WTC11 (cell line): ENCODE data around the gene POTEM. TPM values are rescaled to one million over a fixed set of nuclear protein-coding genes. Genes with fewer than 3 reads are reported as not detected.
"Not testable (repeated sequence)": the region's sequence is repeated elsewhere in the genome, so short reads cannot be mapped to it uniquely, and the experiment has no call there.

ENCODE experiments used
- ATAC-seq: fragments of 200-7000 bp; cut with Tn5 transposase; 2 replicates; pipeline ENCODE4 v1.10.0; 2021; ENCODE audit warnings: mild to moderate bottlenecking, moderate library complexity
- CTCF ChIA-PET: fragments of 300-600 bp; sonication (Branson Sonifier 250); formaldehyde crosslinking; loops from one replicate; lab custom pipeline; 2021; ENCODE audit warnings: antibody characterized with exemption; lab: Charles Lee
- POLR2A ChIA-PET: fragments of 350-600 bp; sonication (Branson Sonifier 250); formaldehyde crosslinking; loops from one replicate; lab custom pipeline; 2021; ENCODE audit warnings: antibody characterized with exemption; lab: Charles Lee
- DNase-seq: peaks from one replicate; pipeline ENCODE4 v3.0.0; 2021; ENCODE audit warnings: low spot score
- H3K27ac Mint-ChIP-seq: 2 replicates; pipeline ENCODE4 v1.8.0; 2021; ENCODE audit warnings: mixed read lengths
- H3K27me3 Mint-ChIP-seq: 2 replicates; pipeline ENCODE4 v1.8.0; 2021; ENCODE audit warnings: low read depth, mild to moderate bottlenecking, moderate library complexity, mixed read lengths
- H3K36me3 Mint-ChIP-seq: 2 replicates; pipeline ENCODE4 v1.8.0; 2021; ENCODE audit warnings: mixed read lengths
- H3K4me1 Mint-ChIP-seq: 2 replicates; pipeline ENCODE4 v1.8.0; 2022; ENCODE audit warnings: mixed read lengths
- H3K4me3 Mint-ChIP-seq: 2 replicates; pipeline ENCODE4 v1.8.0; 2021; ENCODE audit warnings: mild to moderate bottlenecking, moderate library complexity, mixed read lengths
- H3K9me3 Mint-ChIP-seq: 2 replicates; pipeline ENCODE4 v1.8.0; 2021; ENCODE audit warnings: mixed read lengths
- total RNA-seq: library from RNA; stranded (reverse); gene quantifications from 3 replicates; pipeline ENCODE4 v1.2.3, GENCODE V29; 2021

Gene POTEM
- total RNA-seq, 1 experiment from 2014 or later: not detected

DNA sequence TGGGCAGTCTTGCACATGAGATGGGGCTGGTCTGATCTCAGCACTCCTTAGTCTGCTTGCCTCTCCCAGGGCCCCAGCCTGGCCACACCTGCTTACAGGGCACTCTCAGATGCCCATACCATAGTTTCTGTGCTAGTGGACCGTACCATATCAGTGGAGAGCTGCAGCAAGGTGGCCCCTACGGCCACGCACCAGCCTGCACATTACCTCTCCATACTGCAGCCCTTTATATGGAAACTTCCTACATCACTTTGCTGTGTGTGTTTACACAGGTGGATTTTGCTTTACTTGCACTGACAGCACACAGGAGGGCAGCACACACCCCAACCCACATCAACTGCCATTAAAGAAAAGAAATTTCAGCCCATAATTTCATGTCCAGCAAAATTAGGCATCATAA is 35.3 kb downstream of the POTEM start:
- H3K27me3 Mint-ChIP-seq, H3K9me3 Mint-ChIP-seq, H3K36me3 Mint-ChIP-seq, POLR2A ChIA-PET, CTCF ChIA-PET, H3K4me1 Mint-ChIP-seq, ATAC-seq, DNase-seq, H3K27ac Mint-ChIP-seq, H3K4me3 Mint-ChIP-seq: not testable (repeated sequence)

DNA sequence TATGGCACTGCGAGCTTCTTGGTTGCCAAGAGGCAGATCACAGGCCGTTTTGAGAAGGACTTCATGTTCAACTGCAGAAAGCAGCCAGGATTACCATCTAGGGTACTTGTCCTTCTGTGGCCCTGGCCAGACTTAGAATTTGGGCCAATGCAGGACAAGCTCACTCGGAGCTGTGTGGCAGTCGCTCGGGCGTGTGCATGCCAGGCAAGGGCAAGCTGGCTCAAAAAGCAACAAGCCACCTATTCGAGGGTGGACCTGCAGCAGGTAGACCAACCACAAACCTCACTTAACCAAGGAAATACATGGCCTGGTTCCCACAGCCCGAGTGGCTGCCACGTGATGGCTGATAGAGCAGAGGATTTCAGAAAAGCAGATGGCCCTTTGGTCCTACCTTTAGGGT is 39.3 kb downstream of the POTEM start:
- not testable (repeated sequence) for H3K4me3 Mint-ChIP-seq

DNA sequence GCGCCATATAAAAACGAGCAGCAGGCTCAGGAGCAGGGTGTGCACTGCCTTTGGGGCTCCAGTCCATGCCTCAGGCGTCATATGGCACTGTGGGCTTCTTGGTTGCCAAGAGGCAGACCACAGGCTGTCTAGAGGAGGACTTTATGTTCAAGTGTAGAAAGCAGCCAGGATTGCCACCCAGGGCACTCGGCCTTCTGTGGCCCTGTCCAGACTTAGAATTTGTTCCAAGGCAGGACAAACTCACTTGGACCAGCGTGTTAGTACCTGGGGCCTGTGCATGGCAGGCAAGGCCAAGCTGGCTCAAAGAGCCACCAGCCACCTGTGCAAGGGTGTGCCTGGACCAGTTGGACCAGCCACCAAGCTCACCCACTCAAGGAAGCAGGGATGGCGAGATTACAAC is 40.4 kb downstream of the POTEM start:
- H3K4me1 Mint-ChIP-seq, H3K36me3 Mint-ChIP-seq, POLR2A ChIA-PET, ATAC-seq, DNase-seq, H3K27me3 Mint-ChIP-seq, H3K4me3 Mint-ChIP-seq, H3K9me3 Mint-ChIP-seq, CTCF ChIA-PET, H3K27ac Mint-ChIP-seq: not testable (repeated sequence)

More for the DNA sequence above, 39.3 kb downstream of the POTEM start:
- H3K36me3 Mint-ChIP-seq, DNase-seq, H3K27ac Mint-ChIP-seq, CTCF ChIA-PET, H3K4me1 Mint-ChIP-seq, H3K27me3 Mint-ChIP-seq, H3K9me3 Mint-ChIP-seq, POLR2A ChIA-PET, ATAC-seq: not testable (repeated sequence)

DNA sequence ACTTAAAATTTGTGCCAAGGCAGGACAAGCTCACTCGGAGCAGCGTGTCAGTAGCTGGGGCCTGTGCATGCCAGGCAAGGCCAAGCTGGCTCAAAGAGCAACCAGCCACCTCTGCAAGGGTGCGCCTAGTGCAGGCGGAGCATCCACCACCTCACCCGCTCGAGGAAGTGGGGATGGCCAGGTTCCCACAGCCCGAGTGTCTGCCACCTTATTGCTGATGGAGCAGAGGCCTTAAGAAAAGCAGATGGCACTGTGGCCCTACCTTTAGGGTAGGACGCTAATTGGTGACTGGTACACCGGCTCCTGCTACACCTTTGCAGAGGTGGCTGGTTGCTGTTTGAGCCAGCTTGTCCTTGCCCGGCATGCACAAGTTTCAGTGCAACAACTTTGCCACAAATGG is 43.8 kb downstream of the POTEM start:
- H3K4me1 Mint-ChIP-seq, H3K27me3 Mint-ChIP-seq, CTCF ChIA-PET, H3K27ac Mint-ChIP-seq, POLR2A ChIA-PET, H3K4me3 Mint-ChIP-seq, DNase-seq, H3K36me3 Mint-ChIP-seq, H3K9me3 Mint-ChIP-seq, ATAC-seq: not testable (repeated sequence)

DNA sequence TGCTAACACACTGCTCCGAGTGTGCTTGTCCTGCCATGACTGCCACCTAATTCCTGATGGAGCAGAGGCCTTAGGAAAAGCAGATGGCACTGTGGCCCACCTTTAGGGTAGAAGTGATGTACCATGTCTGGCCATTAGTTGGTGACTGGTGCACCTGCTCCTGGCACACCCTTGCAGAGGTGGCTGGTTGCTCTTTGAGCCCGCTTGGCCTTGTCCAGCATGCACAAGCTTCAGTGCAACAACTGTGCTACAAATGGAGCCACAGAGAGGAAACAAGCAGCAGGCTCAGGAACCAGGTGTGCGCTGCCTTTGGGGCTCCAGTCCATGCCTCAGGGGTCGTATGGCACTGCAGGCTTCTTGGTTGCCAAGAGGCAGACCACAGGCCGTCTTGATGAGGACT is 44.5 kb downstream of the POTEM start:
- CTCF ChIA-PET, H3K27me3 Mint-ChIP-seq, H3K36me3 Mint-ChIP-seq, H3K27ac Mint-ChIP-seq, H3K4me1 Mint-ChIP-seq, POLR2A ChIA-PET, H3K4me3 Mint-ChIP-seq, H3K9me3 Mint-ChIP-seq, ATAC-seq, DNase-seq: not testable (repeated sequence)

DNA sequence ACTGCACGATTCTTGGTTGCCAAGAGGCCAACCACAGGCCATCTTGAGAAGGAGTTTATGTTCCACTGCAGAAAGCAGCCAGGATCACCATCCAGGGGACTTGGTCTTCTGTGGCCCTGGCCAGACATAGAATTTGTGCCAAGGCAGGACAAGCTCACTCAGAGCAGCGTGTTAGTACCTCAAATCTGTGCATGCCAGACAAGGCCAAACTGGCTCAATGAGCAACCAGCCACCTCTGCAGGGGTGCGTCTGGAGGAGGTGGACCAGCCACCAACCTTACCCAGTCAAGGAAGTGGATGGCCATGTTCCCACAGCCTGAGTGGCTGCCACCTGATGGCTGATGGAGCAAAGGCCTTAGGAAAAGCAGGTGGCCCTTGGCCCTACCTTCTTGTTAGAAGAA is 48.0 kb downstream of the POTEM start:
- H3K9me3 Mint-ChIP-seq, H3K36me3 Mint-ChIP-seq, H3K4me1 Mint-ChIP-seq, H3K27me3 Mint-ChIP-seq, CTCF ChIA-PET, H3K27ac Mint-ChIP-seq, DNase-seq, ATAC-seq, H3K4me3 Mint-ChIP-seq, POLR2A ChIA-PET: not testable (repeated sequence)

DNA sequence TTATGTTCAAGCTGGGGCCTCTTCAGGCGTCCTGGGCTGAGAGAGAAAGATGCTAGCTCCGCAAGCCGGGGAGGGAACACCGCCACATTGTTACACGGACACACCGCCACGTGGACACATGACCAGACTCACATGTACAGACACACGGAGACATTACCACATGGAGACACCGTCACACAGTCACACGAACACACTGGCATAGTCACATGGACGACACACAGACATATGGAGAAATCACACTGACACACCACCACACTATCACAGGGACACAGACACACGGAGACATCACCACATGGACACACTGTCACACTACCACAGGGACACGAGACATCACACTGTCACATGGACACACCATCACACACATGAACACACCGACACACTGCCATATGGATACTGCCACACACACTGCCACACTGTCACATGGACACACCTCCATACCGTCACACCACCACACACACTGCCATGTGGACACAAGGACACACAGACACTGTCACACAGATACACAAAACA is 57.9 kb downstream of the POTEM start:
- H3K4me3 Mint-ChIP-seq, H3K9me3 Mint-ChIP-seq, DNase-seq, POLR2A ChIA-PET, H3K27me3 Mint-ChIP-seq, H3K27ac Mint-ChIP-seq, H3K4me1 Mint-ChIP-seq, ATAC-seq, H3K36me3 Mint-ChIP-seq, CTCF ChIA-PET: not testable (repeated sequence)

DNA sequence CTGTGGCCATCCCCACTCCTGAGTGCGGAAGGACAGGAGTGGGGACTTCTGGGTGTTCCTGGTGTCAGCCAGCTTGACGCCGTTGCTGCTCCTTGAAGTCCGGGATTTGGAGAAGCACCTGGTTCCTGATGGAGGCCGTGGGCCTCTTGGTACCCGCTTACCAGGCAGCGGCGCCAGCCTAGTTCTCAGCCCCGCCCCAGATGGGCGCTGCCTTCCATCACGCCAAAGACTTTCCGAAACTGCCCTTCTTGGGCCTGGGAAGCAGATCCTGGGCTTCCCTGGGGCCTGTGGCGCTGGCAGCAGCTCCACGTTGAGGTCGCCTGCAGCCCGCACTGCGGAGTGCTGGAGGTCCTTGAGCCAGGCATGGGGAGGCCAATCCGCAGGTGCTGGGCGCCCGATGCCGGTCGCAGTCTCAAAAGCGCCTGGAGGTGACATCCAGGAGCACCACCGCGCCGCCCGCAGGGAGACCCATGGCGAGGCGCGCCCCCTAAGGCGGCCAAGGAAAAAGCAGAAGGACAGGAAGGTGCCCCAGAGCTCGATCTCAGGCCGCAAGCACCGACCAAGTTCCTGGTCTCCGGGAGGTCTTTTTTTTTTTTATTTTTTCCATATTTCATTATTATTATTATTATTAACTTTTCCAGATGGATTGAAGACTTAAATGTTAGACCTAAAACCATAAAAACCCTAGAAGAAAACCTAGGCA is 59.6 kb downstream of the POTEM start:
- H3K9me3 Mint-ChIP-seq, ATAC-seq, H3K27me3 Mint-ChIP-seq, H3K27ac Mint-ChIP-seq, H3K36me3 Mint-ChIP-seq, POLR2A ChIA-PET, DNase-seq, H3K4me1 Mint-ChIP-seq, H3K4me3 Mint-ChIP-seq, CTCF ChIA-PET: not testable (repeated sequence)

DNA sequence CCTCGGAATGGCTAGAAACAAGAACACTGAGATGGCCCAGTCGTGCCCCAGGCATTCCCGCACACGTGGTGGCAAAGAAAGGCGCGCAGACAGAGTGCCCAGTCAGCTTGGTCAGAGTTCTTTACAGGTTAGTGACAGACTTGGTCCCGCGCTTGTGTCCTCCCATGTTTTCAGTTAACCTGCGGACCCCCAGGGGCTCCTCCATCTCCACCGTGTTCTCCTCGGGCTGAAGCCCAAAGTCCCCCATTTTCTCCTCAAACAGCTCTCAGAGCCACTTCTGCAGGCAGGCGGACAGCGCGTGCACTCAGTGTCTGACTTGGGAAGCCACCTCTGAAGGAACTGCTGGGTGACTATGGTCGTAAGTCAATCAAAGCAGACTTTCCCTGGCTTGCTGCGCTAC is 60.7 kb downstream of the POTEM start:
- H3K36me3 Mint-ChIP-seq, H3K4me1 Mint-ChIP-seq, H3K27me3 Mint-ChIP-seq, H3K4me3 Mint-ChIP-seq, CTCF ChIA-PET, H3K27ac Mint-ChIP-seq, H3K9me3 Mint-ChIP-seq, DNase-seq, POLR2A ChIA-PET, ATAC-seq: not testable (repeated sequence)

DNA sequence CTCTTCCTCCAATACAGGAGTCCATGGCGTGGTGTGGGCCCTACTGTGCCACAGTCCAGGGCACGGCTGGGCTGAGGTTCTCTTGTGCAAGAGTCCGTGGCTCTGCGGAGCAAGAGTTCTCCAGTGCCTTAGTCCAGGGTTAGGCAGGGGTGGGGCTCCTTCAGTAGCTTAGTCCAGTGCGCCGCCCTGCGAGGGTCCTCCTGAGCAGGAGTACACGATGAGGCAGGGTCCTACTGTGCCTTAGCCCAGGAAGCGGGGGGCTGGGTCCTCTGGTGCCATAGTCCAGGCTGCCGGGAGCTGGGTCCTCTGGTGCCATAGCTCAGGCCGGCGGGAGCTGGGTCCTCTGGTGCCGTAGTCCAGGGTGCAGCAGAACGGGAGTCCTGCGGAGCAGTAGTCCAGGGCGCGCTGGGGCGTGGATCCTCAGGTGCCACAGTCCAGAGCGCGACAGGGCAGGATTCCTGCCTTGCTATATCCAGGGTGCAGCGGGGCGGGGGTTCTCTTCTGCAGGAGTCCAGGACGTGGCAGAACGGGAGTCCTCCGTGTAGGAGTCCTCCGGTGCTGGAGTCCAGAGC is 69.7 kb downstream of the POTEM start:
- H3K27ac Mint-ChIP-seq, H3K4me3 Mint-ChIP-seq, CTCF ChIA-PET, H3K4me1 Mint-ChIP-seq, H3K27me3 Mint-ChIP-seq, H3K36me3 Mint-ChIP-seq, ATAC-seq, DNase-seq, H3K9me3 Mint-ChIP-seq, POLR2A ChIA-PET: not testable (repeated sequence)

DNA sequence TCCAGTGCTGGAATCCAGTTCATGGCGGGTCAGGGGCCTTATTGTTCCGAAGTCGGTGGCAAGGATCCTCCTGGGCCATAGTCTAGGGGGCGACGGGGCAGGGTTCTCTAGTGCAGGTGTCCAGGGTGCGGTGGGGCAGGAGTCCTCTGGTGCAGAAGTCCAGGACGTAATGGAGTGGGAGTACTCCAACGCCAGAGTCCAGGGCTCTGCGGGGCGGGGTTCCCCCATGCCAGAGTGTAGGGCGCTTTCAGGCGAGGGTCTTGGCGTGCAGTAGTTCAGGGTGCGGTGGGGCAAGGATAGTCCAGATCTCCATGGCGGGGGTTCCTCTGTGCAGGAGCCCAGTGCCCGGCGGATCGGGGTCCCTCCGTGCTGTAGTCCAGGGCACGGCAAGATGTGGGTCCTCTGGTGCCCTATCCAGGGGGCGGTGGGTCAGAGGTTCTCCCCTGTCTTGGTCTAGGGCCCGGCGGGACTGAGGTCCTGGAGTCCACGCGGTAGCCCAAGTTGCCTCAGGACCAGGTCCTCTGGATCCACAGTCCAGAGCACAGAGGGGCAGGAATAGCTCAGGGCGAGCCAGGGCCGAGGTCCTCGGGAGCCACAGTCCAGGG is 70.9 kb downstream of the POTEM start:
- ATAC-seq, H3K27me3 Mint-ChIP-seq, H3K4me3 Mint-ChIP-seq: not testable (repeated sequence)

DNA sequence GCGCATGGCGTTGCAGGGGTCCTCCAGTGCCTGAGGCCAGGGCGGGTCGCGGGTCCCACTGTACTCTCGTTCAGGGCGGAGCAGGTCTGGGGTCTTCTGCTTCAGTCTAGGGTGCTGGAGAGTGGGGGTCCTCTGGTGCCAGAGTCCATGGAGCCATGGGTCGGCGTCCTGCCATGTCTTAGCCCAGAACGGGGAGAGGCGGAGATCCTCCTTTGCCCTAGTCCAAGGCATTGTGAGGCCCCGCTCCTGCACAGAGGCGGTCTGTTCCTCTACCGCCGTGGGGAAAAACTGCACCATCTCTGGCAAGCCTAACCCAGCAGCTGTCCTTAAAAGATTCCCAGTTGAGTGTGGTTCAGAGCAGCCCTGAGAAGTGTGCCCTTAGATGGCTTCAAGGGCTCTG is 71.6 kb downstream of the POTEM start:
- H3K4me1 Mint-ChIP-seq, H3K4me3 Mint-ChIP-seq, H3K27ac Mint-ChIP-seq, DNase-seq, H3K27me3 Mint-ChIP-seq, POLR2A ChIA-PET, H3K36me3 Mint-ChIP-seq, ATAC-seq, H3K9me3 Mint-ChIP-seq, CTCF ChIA-PET: not testable (repeated sequence)

More for the DNA sequence above, 70.9 kb downstream of the POTEM start:
- CTCF ChIA-PET, H3K9me3 Mint-ChIP-seq, H3K36me3 Mint-ChIP-seq, H3K27ac Mint-ChIP-seq, POLR2A ChIA-PET, H3K4me1 Mint-ChIP-seq, DNase-seq: not testable (repeated sequence)
